Measurements from ENCODE around the gene EPG5.
A peak's percentile ranks its signal among the peaks of the same experiment; 100 is the strongest.
"Not testable (repeated sequence)": the region's sequence is repeated elsewhere in the genome, so short reads cannot be mapped to it uniquely, and the experiment has no call there.

The EPG5 gene

DNA sequence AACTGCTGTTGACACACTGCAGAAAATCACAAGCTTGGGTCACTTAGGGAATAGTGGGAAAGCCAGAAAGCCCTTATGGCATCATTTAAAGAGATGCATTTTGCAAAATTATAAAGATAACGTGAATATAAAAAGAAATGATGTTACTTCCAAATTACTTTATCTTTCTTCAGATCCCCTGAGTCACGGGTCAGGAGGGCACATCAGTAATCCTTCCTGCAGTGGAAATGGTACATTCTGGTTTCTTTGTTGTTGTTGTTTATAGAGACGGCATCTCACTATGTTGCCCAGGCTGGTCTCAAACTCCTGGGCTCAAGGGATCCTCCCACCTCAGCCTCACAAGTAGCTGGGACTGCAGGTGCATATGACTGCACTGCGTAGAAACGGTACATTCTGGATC lies 9.8 kb upstream of the EPG5 start:
- no peak for DNase-seq

DNA sequence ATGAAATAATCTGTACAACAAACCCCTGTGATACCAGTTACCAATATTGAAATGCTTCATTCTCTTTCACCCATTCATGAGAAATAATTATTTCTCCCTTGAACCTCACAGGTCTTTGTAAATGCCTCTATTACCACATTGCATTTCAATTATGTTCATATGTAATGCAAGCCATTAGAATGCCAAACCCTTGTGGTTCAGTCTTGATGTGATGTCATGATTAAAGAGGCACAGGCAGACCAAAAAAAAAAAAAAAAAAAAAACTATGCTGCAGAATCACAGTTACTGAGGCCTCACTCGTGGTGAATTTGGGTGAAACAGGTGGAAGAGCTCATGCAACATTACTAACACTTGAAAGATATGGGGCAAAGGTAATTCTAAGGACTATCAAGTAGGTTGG lies 9.4 kb upstream of the EPG5 start:
- no peak for DNase-seq

DNA sequence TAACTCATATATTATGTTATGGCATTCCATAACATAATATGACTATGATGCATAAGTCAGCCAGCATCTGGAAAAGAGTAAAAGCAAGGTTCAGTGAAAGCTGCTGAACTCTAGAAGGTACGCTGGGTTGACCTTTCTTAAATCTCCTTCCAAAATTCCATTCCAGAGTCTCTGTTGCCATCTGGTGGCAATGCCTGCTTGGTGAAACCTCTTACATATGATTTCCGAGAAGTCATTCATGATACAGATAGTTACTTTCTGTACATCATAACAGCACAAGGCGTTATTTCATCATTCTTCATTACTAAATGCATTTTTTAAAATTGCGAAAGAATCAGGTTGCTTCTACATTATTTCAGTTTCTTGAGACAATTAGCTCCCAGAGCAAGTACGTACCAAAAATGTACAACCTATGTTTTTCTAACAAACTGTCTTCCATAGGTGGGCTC lies 7.0 kb upstream of the EPG5 start:
- DNase-seq, result peak in 1 of 2 experiments; percentile 26

DNA sequence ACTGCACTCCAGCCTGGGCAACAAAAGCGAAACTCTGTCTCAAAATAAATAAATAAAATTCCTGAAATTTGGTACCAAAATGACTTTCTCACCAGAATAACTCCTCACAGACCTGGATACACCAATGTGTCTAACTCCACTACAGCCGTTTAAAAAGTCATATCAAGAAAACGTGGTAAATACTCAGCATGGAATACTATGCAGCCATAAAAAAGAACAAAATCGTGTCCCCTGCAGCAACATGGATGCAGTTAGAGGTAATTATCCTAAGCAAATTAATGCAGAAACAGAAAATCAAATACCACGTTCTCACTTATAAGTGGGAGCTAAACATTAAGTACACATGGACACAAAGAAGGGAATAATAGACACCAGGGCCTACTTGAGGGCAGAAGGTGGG lies 2.2 kb downstream of the EPG5 start:
- DNase-seq, result not testable (repeated sequence)

DNA sequence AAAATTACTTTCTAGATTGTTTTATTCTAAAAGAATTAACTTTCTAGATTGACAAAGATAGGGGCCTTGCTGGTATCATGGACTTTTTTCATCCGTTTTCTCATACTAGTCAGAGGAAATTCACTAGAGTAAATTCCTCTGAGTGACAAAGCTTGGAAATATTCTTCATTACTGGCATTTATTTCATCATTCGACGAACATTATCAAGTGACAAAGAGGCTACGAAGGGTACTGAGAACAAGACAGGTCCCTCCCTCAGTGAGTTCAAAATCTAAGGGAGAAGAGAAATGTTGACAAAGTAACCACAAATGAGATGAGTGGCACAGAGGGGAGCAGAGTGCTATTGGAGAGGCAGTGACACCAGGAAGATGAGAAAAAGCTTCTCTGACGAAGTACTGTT lies 4.3 kb downstream of the EPG5 start:
- no peak for DNase-seq

DNA sequence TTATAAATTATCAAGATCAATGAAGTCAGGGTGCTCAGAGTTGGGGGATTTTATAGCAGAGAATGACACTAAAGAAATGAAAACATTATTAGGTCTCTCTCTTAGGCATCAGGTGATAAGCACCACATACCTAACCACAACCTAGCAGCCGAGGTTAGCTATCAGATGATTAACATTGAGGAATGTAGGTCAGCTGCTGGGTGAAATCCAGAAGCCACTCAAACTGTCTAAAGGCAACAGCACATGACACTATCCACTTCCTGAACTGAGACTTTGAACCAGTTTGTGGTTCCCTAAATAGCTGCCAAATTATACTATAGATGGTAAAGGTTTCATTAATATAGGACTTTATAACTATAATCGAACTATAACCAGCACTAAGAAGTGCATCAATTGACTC lies 4.7 kb downstream of the EPG5 start:
- DNase-seq, result no peak

DNA sequence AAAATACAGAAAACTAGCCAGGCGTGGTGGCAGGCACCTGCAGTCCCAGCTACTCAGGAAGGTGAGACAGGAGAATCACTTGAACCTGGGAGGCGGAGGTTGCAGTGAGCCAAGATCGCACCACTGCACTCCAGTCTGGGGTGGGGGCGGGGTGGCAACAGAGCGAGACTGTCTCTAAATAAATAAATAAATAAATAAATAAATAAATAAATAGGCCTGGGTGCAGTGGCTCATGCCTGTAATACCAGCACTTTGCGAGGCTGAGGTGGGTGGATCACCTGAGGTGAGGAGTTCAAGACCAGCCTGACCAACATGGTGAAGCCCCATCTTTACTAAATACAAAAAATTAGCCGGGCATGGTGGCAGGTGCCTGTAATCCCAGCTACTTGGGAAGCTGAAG lies 7.6 kb downstream of the EPG5 start:
- DNase-seq, result not testable (repeated sequence)

DNA sequence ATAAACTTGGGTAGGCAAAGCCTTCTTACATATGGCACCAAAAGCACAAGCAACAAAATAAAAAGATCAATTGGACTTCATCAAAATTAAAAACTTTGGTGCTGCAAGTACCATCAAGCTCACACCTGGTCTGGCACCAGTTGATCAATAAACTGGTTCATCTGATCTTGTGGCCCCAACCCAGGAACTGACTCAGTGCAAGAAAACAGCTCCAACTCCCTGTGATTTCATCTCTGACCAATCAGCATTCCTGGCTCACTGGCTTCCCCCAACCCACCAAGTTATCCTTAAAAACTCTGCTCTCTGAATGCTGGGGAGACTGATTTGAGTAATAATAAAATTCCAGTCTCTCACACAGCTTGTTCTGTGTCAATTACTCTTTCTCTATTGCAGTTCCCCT lies 8.4 kb downstream of the EPG5 start:
- no peak for DNase-seq

DNA sequence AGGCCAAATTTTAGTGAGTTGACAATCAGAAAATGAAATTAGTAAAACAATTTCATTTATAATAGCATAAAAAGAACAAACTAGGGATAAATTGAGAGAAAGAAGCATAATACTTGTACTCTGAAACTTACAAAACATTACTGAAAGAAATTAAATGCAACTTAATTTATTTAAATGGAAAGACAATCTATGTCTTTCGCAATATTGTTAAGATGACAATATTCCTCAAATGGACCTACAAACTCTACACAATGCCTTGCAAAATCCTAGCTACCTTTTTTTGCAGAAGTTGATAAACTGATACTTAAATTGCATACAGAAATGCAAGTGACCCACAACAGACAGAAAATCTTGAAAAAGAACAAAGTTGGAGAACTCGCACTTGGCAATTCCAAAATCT lies 9.1 kb downstream of the EPG5 start:
- no peak for DNase-seq

DNA sequence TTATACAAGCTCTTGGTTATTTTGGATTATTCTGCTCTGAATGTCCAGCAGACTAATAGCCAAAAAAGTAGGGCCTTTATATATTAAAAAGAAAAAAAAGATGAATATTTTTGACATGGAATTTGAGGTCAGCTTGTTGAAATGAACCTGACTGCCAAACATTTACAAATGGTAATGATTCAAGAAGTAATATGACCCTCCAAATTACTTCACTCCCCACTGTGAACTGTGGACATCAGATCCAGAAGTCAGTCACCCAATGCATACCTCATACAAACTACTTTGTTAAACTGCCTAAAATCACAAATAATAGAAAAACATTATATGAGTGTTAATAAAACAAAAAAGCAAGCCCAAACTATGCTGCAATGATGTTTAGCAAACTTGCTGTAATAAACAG lies 10.0 kb downstream of the EPG5 start:
- DNase-seq, result no peak

DNA sequence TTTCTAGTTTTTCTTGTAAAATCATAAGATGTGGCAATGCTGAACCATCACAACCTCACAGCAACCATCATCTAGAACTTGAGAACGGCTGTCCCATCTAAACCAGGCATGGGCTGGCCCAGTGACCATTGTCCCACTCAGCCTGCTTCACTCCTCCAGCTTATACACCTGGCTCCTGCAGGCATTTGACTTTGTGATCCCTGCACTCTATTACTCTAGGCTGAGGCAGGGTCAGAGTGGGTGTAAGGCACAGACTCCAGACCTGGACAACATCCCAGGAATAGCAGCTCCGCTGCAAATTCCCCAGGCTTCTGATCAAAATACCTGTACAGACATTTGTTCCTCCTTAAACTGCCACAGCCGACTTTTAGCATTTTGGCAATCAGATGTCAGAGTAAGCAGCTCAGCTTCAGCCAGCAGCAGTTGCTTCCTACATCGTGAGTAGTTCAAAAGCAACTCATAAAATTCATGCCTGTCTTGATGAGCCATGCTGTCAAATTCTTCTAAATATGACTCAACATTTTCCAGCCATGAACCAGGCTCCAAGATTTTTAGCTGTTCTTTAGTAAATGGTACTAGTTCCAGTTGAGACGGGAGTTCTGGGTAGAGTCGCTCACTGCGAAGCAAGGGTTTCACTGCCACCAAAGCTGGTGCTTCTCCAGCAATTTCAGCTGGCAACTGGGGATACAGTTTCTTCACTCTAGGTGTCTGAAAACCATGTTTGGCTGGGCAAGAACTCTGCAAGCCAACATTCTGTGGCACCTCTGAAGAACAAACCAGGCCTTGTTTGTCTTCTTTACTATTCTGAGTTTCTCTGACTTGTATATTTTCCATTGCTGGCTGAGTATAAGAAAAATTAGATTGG lies 12.8 kb downstream of the EPG5 start:
- no peak for DNase-seq

DNA sequence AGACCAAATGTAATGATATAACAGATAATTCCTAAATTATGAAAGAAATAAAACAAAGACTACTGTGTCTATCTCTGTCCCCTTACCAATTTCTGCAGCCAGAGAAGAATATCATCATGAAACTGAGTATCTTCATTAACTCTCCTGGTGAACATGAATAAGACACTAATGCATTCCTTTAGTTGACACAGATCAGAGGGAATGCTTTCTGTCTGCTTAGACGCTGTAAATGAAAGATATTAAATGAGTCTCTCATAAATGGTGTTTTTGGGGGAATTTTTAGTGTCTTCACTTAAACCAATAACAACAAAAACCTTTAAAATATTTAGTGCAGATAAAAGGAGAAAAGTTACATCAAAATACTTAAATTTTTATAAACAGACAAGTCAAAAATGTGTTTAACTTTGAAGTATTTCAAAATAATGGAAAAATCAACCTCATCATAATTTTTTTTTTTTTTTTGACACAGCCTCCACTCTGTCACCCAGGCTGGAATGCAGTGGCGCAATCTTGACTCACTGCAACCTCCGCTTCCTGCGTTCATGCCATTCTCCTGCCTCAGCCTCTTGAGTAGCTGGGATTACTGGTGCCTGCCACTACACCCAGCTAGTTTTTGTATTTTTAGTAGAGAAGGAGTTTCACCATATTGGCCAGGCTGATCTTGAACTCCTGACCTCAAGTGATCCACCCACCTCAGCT lies 16.0 kb downstream of the EPG5 start:
- no peak for DNase-seq

DNA sequence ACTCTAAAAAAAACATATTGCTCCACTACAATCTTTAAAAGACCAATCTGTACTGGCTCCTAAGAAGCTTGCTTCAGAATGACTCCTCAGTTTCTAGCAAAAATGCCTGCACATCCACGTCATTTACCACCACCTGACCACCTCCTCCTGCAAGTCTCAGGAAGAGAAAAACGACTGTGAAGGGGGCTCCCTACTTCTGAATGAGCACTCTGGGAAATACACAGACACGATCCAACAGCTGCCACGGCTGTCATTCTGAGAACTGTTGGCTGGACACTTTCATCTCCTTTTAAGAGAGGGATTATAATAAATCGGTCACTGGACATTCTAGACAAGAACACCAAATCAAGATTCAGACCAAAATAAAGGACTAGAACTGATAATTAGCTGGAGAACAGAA lies 21.5 kb downstream of the EPG5 start:
- DNase-seq, result no peak

DNA sequence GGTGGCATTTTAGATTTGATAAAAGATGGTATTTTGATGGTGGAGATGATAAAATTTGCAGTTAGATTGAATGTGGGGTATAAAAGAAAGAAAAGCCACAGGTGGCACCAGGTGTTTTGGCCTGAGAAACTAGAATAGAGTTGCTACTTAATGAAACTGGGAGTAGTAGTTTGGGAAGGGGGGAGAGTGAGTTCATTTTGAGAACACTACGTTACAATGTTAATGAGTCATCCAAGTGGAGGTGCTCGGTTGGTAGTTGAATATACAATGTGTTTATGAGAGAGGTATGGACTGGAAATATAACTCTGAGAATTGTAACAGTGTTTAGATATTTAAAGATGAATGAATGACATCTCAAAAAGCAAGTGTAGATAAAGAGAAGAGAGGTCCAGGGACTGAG lies 26.4 kb downstream of the EPG5 start:
- DNase-seq, result no peak

DNA sequence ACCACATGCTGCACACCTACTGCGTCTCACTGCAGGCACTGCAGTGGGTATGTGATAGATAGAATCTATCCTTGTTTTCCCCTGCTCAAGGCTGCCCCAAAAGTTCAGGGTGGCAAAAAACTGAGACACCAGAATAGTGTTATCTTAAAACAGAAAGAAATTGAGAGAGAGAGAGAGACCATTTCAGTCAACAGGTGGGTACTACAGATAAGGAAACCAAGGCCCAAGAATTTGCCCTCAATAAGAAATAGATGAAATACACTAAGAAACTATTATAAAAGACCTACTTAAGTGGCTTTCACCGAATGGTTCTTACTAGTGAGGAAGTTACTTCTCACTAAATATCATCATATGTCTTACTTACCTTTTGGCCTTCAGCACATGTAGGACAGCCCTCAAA lies 27.9 kb downstream of the EPG5 start:
- no peak for DNase-seq

DNA sequence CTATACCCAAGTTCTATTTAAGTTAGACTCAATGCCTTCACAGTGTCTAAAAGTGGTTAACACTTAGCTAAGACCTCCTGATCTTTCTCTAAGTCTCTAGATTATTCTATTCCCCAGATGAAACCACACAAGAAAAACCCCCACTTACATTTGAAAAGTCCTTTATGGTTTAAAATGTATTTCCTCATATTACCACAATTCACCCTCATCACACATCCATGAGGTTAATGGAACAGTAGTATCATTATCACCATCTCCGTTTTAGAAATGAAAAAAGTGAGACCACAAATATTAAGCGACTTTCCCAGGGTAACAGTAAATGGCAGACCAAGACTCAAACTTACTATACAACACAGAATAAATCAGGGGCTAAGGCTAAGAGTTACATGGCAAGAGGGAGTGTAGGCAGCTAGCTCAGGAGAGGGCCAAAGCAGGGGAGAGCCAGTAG lies 28.6 kb downstream of the EPG5 start:
- DNase-seq, result no peak

DNA sequence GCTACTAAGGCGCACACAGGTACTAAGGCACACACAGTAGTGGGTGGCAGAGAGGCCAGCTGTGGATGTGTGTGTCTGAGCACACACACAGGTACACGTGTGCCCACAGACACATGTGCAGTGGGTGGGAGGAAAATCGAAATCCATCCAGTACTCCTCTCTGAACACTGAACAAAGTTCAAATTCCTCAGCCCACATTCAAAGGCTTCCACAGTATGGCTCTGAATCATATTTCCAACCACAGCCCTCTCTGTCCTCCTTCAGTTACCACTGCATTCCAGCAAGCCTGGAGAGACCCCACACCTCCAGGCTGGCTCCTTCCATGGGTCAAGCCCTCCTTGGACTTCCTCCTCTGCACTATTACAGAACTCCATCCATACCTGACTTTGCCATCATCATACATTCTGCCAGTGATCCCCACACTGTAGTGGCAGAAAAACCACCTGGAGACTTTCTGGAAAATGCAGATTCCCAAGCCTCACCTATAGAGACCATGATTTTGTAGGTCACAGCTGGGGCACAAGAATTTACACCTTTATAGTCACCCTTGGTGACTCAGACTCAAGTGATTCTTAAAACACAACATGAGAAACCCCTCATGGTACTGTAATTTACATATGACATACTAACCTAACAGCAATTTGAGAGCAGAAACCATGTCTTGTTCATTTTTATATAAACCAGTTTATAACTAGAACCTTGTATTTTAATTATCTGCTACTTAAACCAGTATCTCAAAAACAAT lies 31.4 kb downstream of the EPG5 start:
- DNase-seq, result no peak

DNA sequence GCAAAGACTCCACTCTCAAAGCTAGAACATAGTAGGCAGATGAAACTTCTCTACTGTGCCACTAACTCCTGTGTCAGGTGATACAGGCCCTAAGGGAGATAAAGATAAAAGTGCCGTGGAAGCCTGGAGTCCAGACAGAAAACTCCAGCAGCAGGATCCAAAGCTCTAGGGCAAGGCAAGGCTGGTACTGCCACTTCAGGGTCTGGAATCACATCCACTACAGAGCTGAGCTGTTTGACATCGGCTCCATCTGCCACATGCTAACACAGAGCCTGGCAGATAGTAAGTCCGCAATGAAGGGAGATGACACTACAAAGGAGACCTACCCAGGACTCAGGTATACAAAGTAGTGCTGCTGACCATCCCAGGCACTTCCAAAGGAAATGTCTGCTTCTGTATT lies 34.4 kb downstream of the EPG5 start:
- DNase-seq, result no peak

DNA sequence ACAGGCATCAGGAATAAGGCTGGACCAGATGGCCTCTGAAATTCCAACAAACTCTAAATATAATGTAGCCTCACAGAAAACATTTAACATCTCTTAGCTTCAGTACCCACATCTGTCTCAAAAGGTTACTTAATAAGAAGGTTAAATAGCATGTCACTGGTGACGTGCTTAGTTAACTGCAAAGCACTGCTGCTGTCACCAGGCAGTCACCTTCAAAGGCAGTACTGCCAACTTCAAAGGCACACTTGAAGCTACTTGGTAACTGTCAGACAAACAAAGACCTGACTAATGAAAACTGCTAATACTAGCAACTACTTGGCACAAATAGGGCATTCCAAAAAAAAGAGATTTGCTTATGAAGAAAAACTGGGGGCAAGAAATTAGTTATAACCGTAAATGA lies 36.2 kb downstream of the EPG5 start:
- no peak for DNase-seq

DNA sequence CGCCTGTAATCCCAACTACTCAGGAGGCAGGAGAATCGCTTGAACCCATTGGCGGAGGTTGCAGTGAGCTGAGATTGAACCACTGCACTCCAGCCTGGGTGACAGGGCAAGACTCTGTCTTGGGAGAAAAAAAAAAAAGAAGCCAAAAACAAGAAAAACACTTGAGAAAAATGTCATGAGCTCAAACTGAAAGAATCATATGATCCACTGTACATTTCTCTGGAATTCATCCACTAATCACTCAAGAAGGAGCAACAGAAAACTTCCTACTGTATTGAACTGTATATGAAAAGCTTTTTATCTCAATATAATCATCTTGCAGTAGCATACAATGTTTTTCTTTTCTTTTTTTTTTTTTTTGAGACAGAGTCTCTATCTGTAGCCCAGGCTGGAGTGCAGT lies 40.4 kb downstream of the EPG5 start:
- no peak for DNase-seq

DNA sequence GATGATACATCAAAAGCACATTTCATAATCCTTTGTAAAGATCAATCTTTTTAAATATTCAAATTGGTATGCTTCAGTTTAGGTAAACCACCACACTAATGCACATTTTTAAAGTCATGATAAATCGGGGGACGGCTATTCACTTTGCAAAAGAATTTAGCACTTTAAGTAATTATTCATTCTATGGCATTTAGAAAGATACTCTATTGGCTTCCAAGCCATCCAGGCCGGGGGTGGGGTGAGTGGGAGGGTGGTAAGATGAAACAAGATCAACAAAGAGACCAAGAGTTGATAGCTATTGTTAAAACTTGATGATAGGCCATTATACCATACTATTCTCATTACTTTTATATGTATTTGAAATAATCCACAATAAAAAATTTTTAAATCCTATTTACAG lies 41.0 kb downstream of the EPG5 start:
- DNase-seq, result no peak

DNA sequence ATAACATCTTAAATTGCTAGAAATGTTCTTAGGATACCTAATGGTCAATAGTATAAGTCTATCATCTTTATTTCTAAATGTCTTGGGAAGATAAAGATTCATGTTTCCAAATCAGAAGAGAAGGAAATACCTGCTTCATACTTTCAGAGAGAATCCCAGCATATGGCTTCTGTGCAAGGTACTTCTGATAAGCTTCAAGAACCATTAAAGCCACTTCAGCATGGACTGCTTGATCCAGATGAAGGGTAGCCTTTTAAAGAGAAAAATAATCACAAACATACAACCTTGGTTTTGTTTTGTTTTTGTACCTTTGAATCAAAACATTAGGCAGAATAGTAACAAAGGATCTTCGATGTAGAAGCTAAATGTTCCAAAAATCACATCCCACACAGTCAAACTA lies 44.0 kb downstream of the EPG5 start:
- no peak for DNase-seq

DNA sequence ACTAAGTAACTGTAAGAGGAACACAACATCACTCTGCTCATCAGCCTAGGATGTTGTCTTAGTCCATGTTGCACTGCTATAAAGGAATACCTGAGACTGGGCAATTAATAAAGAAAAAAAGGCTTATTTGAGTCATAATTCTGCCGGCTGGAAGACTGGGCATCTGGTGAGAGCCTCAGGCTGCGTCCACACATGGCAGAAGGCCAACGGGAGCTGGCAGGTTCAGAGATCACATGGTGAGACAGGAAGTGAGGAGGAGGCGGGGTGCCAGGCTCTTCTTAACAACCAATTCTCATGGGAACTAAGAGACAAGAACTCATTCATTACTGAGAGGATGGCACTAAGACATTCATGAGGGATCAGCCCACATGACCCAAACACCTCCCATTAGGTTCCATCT lies 46.8 kb downstream of the EPG5 start:
- DNase-seq, result no peak

DNA sequence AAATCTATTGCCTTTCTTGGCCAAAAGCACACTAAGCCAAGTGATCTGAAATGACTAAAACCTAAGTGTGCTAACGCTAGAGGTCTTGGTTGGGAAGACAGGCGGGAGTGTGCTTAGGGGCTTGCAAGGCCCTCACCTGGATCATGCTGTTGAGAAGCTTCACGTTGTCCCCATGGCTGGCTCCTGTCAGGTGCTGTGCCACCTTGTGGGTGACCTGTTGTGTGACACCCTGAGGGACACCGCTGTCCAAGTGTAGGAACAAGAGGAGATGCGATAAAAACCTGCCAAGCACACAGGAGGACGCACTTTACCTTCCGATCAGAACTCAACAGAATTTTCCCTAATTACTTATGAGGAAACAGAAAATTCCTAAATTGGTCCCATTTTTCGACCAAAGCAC lies 50.8 kb downstream of the EPG5 start:
- DNase-seq, result no peak

Measured in NCI-H187 (cell line).